ENCODE measurements around the gene PSPH.
"Not testable (repeated sequence)": the region's sequence is repeated elsewhere in the genome, so short reads cannot be mapped to it uniquely, and the experiment has no call there.

PSPH gene

DNA sequence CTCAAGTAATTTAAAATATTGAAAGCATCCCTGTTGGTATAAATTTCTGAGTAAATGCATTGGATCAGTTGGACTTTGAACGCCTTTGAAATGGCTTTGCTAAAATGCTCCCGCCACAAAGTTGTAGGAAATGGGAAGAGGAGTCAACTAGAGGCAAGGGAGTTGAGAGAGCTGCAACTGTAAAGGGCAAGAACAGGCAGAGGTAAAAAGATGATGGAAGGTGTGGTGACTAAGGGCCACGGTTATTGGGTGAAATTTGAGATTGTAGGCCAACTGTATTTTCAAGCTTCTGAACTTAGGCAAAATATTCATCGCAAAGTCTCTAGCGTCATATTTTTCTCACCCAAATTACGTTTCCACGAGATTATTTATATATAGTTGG is 12.2 kb upstream of the PSPH start:
- DNase-seq (ENCODE audit: low read depth in 2 of 2): no peak

- no peak for DNase-seq (ENCODE audit: low read depth in 2 of 2)
Measured at GRCh38 chr7:56062382-56062781, 11.1 kb upstream of the PSPH start.

DNA sequence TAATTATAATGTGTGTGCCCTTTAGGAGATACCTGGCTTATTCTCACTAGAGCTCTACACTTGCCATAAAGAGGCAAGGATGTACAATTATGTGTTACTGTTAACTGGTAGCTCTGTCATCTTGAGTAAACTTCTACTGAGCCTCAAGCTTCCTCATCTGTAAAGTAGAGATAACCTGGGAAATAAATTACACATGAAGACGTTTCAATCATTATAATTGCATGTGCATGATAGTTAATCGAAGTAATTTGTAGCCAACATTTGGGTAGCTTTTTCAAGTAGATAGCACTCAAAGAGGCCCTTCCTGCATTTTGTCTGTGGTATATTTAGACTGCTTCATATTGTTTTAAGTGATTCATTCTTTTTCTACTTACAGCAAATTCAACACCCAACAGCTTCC is 2.7 kb upstream of the PSPH start:
- DNase-seq (ENCODE audit: low read depth in 2 of 2): no peak

GRCh38 chr7:56053379-56053778 is 2.1 kb upstream of the PSPH start:
- no peak for DNase-seq (ENCODE audit: low read depth in 2 of 2)

GRCh38 chr7:56051053-56051338 is 248 bp downstream of the PSPH start:
- no peak for DNase-seq (ENCODE audit: low read depth in 2 of 2)

DNA sequence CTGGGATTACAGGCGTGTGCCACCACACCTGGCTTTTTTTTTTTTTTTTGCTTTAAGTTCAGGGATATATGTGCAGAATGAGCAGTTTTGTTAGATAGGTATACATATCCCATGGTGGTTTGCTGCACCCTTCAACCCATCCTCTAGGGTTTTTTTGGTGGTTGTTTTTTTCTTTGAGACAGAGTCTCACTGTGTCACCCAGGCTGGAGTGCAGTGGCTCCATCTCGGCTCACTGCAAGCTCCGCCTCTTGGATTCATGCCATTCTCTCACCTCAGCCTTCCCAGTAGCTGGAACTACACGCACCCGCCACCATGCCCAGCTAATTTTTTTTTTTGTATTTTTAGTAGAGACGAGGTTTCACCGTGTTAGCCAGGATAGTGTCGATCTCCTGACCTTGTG is 2.5 kb downstream of the PSPH start:
- not testable (repeated sequence) for DNase-seq (ENCODE audit: low read depth in 2 of 2)

- DNase-seq (ENCODE audit: low read depth in 2 of 2): no peak
Measured at GRCh38 chr7:56048245-56048644, 3.0 kb downstream of the PSPH start.

DNA sequence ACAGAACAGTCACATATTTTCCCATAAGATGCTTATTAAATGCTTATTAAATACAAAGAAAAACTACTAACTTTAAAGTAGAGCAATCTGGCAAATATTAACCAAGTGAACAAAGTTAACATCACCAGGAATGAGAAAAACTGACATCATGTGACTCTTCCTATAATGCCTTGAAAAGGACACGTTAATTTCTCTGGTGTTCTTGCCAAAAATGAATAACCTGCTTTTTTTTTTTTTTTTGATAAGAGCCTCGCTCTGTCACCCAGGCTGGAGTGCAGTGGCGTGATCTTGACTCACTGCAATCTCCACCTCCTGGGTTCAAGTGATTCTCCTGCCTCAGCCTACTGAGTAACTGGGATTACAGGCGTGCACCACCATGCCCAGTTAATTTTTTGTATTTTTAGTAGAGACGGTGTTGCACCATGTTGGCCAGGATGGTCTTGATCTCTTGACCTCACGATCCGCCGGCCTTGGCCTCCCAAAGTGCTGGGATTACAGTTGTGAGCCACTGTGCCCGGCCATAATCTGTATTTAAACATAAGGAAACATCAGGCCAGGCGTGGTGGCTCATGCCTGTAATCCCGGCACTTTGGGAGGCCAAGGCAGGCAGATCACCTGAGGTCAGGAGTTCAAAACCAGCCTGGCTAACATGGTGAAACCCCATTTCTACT is 3.7 kb downstream of the PSPH start:
- not testable (repeated sequence) for DNase-seq (ENCODE audit: low read depth in 2 of 2)

DNA sequence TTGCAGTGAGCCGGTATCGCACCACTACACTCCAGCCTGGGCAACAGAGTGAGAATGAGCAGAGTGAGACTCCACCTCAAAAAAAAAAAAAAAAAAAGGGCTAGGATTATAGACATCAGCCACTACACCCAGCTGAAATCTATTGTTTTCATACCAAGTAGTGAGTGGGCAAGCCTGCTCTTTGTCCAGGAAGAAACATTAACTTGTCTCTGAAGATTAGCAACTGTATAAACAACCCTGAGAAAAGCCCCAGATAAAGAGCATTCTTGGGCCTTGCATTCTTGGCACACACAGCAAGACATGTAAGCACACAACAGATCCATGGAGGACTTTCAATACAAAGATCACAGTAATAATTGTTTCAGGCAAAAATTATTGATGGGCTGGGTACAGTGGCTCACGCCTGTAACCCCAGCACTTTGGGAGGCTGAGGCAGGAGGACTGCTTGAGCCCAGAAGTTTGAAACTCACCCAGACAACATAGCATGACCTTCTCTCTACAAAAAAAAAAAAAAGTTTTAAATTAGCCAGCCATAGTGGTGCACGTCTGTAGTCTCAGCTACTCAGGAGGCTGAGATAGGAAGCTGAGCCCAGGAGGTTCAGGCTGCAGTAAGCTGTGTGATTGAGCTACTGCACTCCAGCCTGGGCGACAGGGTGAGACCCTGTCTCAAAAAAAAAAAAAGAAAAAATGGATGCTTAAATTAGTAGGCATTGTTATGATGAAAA is 4.4 kb downstream of the PSPH start:
- no peak for DNase-seq (ENCODE audit: low read depth in 2 of 2)

- not testable (repeated sequence) for DNase-seq (ENCODE audit: low read depth in 2 of 2)
Measured at GRCh38 chr7:56045758-56046157, 5.5 kb downstream of the PSPH start.

DNA sequence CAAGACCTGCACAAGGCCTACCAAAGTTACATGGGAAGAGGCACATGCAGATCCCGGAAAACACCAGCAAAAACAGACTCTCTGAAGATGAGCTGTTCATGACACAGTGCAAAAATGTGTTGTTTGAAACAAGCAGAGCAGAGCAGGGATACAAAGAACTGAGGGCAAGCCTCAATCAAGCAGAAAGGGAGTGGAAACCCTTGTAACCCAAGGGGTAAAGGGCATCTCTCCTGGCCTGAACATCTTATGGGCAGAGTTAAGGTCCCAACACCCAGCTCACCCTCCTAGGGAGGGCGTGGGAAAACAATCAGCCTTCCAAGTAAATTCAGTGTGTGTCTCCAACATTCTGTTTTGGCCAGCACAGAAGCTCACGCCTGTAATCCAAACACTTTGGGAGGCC is 10.5 kb downstream of the PSPH start:
- DNase-seq (ENCODE audit: low read depth in 2 of 2): no peak

GRCh38 chr7:56033671-56034432 is 17.4 kb downstream of the PSPH start:
- DNase-seq (ENCODE audit: low read depth in 2 of 2): peak; percentile 60 to 68

GRCh38 chr7:56032578-56032977 is 18.7 kb downstream of the PSPH start:
- not testable (repeated sequence) for DNase-seq (ENCODE audit: low read depth in 2 of 2)

DNA sequence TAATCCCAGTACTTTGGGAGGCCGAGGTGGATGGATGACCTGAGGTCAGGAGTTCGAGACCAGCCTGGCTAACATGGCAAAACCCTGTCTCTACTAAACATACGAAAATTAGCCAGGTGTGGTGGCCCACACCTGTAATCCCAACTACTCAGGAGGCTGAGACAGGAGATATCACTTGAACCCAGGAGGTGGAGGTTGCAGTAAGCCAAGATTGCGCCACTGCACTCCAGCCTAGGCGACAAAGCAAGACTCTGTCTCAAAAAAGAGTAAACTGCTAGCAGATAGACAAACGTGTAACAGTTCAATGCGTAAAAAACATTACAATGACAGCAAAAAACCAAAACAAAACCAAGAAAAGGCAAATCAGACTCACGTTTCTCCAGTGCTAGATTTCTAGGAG is 19.7 kb downstream of the PSPH start:
- not testable (repeated sequence) for DNase-seq (ENCODE audit: low read depth in 2 of 2)

DNA sequence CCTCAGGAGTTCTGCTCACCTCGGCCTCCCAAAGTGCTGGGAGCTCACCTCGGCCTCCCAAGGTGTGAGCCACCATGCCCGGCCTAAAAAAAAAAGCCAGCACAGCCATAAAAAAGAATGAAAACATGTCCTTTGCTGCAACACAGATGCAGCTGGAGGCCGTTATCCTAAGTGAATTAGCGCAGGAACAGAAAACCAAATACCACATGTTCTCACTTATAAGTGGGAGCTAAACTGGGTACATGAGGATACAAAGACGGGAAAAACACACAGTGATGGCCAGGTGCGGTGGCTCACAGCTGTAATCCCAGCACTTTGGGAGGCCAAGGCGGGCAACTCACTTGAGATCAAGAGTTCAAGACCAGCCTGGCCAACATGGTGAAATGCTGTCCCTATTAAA is 20.9 kb downstream of the PSPH start:
- no peak for DNase-seq (ENCODE audit: low read depth in 2 of 2)

DNA sequence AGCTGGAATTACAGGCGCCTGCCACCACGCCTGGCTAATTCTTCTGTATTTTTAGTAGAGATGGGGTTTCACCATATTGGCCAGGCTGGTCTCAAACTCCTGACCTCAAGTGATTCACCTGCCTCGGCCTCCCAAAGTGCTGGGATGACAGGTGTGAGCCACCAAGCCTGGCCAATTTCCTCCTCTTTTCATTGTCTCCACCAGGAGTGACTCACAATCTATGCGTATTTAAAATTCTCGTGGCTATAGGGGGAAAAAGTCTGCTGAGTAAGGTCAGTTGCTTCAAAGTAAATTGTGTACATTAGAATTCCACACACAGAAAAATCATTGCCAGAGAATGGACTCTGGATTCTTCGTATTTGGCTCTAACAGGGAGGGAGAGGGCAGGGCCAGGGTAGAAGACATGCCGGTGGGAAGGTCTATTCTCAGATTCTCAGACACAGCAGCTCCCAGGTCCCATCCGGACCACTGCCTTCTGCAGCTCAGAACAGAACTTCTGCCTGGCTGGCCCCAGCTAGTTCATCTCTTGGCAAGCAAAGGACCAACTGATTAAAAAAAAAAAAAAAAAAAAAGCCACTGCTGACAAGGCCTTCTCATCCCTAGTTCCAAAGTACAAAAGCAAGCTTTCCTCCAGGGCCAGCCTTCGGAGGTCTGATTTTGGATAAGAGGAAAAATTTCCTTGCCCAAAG is 22.2 kb downstream of the PSPH start:
- no peak for DNase-seq (ENCODE audit: low read depth in 2 of 2)

GRCh38 chr7:56026538-56026937 is 24.7 kb downstream of the PSPH start:
- DNase-seq (ENCODE audit: low read depth in 2 of 2): no peak

DNA sequence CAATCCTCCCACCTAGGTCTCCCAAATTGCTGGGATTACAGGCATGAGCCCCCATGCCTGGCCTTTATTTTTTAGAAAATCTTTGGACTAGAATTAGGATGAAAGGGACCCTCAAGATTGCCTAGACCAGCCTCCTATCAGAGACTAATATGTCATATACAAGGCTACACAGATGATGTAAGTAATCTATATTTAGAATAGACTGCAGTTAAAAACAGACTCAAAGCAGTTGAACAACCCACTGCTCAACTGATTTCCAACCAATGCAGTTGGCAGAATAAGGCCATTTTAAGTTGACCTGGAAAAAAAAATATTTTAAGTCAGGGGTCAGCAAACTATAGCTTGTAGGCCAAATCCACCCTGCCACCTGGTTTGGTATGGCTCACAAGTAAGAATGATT is 27.7 kb downstream of the PSPH start:
- DNase-seq (ENCODE audit: low read depth in 2 of 2): no peak

- DNase-seq (ENCODE audit: low read depth in 2 of 2): no peak
Measured at GRCh38 chr7:56019501-56019900, 31.7 kb downstream of the PSPH start.

GRCh38 chr7:56017015-56017414 is 34.2 kb downstream of the PSPH start:
- DNase-seq (ENCODE audit: low read depth in 2 of 2): not testable (repeated sequence)

GRCh38 chr7:56009695-56010094 is 41.5 kb downstream of the PSPH start:
- DNase-seq (ENCODE audit: low read depth in 2 of 2): no peak

DNA sequence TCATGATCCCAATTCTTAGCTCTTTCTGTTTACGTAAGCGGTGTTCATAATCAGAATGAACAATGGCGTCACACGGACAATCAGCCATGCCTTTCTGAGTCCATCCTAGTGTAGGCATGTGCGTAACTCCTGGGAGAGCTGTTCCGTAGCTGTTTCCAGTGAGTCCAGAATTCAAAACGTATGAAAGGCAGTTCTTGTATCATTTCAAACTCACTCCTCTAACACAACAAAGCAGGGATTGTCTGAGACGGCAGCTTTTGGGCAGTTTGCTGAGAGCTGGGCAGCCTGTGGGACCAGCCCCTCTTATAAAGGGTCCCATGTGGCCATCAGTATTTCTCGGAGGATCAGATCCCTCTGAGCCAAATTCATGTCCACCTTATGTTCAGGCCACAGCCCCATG is 43.4 kb downstream of the PSPH start:
- DNase-seq (ENCODE audit: low read depth in 2 of 2): no peak

Data from stimulated activated CD8-positive, alpha-beta memory T cell treated with anti-CD3 and anti-CD28 coated beads, Interleukin-15, amount 100 ng/mL, for 48 hours (primary cell).